Measurements from ENCODE around the gene UGGT2.
"Not testable (repeated sequence)": the region's sequence is repeated elsewhere in the genome, so short reads cannot be mapped to it uniquely, and the experiment has no call there.

UGGT2 gene

GRCh38 chr13:95956589-95957148 lies 96.5 kb downstream of the UGGT2 start:
- DNase-seq = peak; percentile 31

- DNase-seq = no peak
Measured at GRCh38 chr13:95955719-95956118, 97.5 kb downstream of the UGGT2 start.

GRCh38 chr13:95955255-95955654 lies 97.9 kb downstream of the UGGT2 start:
- DNase-seq = no peak

- DNase-seq = no peak
Measured at GRCh38 chr13:95954266-95954665, 98.9 kb downstream of the UGGT2 start.

GRCh38 chr13:95950103-95950502 lies 103.1 kb downstream of the UGGT2 start:
- no peak for DNase-seq

- peak; percentile 64 for DNase-seq
Measured at GRCh38 chr13:95948656-95949055, 104.5 kb downstream of the UGGT2 start.

- no peak for DNase-seq
Measured at GRCh38 chr13:95937714-95938320, 115.4 kb downstream of the UGGT2 start.

- no peak for DNase-seq
Measured at GRCh38 chr13:95931300-95932025, 121.7 kb downstream of the UGGT2 start.

- no peak for DNase-seq
Measured at GRCh38 chr13:95929430-95929829, 123.8 kb downstream of the UGGT2 start.

GRCh38 chr13:95928367-95928906 lies 124.8 kb downstream of the UGGT2 start:
- not testable (repeated sequence) for DNase-seq

GRCh38 chr13:95926231-95926630 lies 127.0 kb downstream of the UGGT2 start:
- DNase-seq = no peak

GRCh38 chr13:95924389-95924994 lies 128.7 kb downstream of the UGGT2 start:
- peak; percentile 76 for DNase-seq

GRCh38 chr13:95921485-95921884 lies 131.7 kb downstream of the UGGT2 start:
- peak; percentile 10 for DNase-seq

GRCh38 chr13:95920485-95920884 lies 132.7 kb downstream of the UGGT2 start:
- no peak for DNase-seq

- no peak for DNase-seq
Measured at GRCh38 chr13:95918860-95919259, 134.3 kb downstream of the UGGT2 start.

GRCh38 chr13:95914991-95915501 lies 138.2 kb downstream of the UGGT2 start:
- DNase-seq = no peak

GRCh38 chr13:95906999-95907398 lies 146.2 kb downstream of the UGGT2 start:
- no peak for DNase-seq

GRCh38 chr13:95903569-95903968 lies 149.6 kb downstream of the UGGT2 start:
- DNase-seq = no peak

GRCh38 chr13:95902741-95903140 lies 150.5 kb downstream of the UGGT2 start:
- no peak for DNase-seq

GRCh38 chr13:95898256-95898655 lies 154.9 kb downstream of the UGGT2 start:
- DNase-seq = no peak

- no peak for DNase-seq
Measured at GRCh38 chr13:95896301-95896700, 156.9 kb downstream of the UGGT2 start.

GRCh38 chr13:95893861-95894260 lies 159.3 kb downstream of the UGGT2 start:
- no peak for DNase-seq

- no peak for DNase-seq
Measured at GRCh38 chr13:95882121-95882520, 171.1 kb downstream of the UGGT2 start.
